HG02938 (cell line): ENCODE measurements around the gene CTXN3.
"Not testable (repeated sequence)": the region's sequence is repeated elsewhere in the genome, so short reads cannot be mapped to it uniquely, and the experiment has no call there.

Source experiments
- ATAC-seq: cut with Tn5 transposase; IDR thresholded peaks from one replicate; pipeline ENCODE4 v1.9.1; 2021; ENCODE audit warnings: mild to moderate bottlenecking, moderate library complexity; ENCODE audit not compliant: unreplicated experiment

Gene CTXN3

DNA sequence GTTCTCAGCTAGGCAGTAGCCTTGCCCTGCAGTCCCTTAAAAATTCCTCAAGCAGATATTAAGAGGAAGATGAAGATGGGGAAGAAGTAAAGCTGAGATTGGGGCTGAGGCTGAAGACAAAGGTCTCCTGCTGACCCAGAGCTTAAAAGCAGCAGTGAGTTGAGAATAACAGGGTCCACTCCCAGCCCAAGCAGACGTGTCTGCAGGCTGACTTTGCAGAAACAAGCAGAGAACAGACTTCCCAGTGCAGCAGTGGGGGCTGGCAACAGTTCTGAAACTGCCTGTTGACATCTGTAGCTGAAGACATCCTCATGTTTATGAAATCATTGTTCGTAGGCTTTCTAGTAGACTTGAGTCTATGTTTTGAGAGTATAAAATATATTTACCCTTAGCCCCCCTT is 1.1 kb downstream of the CTXN3 start:
- no peak for ATAC-seq

DNA sequence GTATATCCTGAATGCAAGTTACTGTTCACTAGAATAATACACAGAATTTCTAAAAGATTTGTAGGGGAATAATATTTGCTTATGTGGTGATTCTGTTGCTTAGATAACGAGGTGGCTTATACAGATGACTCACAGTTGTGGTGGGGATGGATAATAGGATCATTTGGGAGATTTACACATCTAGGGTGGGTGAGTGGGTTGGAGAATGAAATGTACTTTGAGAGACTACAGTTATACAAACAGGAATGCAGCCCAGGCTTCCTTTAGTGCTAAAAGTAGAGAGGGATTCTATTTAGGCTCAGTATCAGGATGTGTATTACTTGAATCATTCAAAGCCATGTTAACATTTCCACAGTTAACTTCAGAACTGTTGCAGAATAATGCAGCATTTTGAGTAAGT is 1.8 kb downstream of the CTXN3 start:
- ATAC-seq, result no peak

DNA sequence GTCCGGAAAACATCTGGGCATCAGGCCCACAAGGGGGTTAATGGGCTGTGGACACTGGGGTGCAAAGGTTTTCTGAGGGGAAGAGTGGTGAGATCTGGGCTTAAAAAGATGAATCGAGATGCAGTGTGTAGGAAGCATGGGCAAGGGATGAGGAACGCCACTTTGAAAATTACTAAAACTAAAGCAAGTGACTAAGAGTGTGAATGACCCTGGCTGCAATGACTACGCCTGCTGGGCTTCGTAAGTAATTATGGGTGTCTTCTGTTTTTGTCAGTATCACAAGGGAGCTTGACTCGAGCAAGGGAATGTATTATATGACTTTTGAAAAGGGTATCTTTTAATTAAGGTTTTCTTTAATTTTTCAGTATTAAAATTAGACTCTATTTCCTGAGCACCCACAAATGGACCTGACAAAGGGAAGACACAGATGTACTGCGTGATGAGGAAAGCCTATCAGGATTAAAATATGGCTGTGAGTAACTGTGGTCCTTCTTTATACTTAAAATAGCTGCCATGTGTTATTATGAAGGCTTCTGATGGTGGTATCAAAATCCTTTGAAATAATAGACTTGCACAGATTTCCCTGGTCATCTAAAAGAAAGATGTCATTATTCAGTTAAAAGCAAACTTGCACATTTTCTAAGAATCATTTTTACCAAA is 4.2 kb downstream of the CTXN3 start:
- ATAC-seq, result peak; percentile 70

DNA sequence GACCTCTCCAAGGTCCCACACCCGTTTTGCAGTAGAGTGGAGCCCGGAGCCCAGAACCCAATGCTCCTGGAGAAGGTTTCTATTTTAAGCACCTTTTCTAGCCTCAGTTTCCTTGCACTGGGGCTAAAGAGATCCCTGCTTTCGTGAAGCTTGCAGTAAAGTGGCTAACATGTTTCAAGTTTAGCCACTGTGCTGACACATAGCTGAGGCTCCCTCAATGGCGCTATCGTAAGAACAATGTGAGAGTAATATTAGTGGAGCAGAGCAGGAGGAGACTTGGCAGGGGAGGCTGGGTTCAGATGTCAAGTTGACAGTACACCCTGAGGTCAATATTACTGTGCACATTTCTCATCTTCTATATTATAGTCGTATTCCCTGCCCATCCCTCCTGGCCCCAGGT is 7.9 kb downstream of the CTXN3 start:
- no peak for ATAC-seq

DNA sequence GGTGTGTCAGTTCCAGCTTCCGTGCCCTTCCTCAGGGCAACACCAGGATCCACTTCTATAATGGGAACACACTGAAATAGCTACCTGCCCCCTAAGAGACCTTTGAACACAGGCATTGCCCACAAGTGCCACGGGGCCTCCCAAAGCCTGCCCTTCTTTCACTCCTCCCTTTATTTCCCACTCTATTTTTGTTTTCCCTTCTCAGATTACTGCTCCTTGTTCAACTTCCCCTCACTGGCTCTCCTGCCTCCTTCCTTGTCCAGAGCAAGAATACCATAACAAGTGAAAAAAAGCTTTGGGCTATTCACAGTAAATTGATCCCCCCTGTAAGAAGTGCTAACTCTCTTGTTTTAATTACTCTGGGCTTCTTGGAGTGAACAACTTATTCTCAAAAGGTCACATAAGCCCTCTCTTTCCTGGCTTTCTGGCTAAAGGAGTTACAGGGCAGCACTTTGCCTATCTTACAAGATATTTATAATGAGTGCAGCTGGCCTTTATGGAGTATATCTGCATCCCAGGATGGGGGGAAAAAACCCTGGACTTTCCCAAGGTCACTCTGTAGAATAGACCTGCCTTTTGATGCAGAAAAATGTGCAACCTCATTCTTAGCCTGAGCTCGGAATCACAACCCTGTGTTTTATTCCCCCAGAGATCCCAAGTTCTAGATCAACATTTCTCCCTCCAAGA is 11.3 kb downstream of the CTXN3 start:
- ATAC-seq, result no peak

DNA sequence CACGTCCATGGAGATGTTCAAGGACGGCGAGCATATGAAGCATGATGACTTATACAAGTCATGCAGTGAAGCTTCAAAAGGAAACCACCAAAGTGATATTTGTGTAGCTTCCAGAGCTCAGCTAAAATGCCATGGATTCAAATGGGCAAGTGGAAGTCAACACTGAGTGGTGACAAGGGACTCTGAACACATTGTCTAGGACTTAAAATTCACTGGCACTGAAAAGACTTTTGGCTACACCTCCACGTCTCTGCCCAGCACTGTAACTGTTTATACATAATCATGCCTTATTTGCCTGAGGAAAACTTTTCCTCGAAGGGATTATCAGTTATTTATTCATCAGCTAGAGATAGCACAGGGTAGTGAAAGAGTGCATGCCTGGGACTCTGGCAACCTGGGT is 15.2 kb downstream of the CTXN3 start:
- ATAC-seq, result no peak

DNA sequence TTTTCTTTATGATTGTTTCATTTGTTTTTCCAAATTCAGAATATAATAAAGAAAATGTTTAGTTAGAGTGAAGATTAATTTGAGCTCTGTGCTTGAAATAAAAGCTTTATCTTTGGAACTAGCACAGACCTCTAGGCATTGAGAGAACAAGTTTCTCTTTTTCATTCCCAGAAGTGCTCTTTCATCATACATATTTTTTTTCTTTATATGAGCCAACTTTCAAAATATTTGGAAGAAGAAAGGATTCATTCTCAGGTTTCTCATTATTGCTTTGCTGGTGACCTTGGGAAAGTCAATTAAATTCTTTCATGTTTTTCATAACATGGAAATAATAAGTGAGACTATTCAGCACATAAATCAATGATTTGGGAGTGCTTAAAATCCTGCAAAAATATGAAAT is 16.8 kb downstream of the CTXN3 start:
- no peak for ATAC-seq

DNA sequence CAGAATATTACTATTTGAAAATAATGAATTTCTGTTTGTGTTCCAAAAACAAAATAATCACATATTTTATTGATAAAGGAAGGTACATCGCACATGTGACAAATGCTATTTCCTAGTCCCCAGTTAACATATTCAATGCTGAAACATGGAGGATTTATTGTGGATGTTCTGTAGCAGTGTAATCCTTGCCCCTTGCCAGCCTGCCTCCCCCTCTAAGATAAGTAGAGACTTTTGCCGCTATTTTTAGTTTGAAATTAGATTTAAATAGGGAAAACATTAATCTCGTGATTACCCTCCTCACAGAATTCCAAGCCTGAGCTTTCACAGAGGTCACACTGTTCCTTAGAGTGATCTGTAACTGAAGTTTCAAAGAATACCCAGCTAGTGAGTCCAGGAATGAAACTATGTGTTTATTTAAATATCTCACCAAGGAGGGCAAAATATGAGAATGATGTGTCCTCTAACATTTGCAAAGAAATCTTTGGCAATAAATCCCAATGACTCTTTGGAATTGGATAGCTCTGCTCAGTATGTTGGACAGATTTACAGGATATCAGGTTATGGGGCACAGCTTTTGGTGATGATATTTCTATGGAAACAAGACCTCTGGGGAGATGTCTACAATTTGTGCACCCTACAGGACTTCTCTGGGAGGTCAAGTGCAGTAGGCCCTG is 17.3 kb downstream of the CTXN3 start:
- no peak for ATAC-seq

DNA sequence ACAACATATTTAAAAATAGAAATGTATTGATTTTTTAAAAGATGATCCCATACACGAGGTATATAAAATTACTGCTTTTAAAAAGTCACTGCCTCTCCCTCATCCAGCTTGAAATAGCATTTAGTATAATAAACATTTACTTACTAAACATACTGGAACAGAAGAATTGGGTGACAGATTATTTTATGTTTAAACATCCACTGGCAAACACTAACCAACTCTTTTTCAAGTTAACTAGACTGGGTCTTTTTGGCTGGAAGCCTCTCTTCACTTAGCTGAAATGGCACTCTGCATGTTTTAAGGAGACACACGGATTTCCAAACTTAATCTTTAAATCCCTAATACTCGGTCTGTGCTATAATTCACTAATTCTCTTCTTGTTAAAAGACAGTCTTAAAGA is 19.0 kb downstream of the CTXN3 start:
- no peak for ATAC-seq

DNA sequence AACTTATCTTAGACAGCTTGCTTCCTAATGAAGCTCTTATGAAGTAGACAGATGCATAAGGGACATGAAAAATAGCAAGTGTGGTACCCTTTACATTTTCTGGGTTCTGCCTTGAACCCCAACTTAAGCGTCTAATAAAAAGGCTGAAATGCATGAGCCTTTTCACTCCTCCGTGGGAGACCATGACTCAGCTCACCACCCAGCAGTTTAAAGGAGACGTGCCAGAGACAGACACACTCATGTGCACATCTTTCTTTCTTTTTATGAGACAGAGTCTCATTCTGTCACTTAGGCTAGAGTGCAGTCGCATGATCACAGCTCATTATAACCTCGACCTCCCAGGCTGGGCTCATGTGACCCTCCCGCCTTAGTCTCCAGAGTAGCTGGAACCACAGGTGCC is 22.3 kb downstream of the CTXN3 start:
- no peak for ATAC-seq

DNA sequence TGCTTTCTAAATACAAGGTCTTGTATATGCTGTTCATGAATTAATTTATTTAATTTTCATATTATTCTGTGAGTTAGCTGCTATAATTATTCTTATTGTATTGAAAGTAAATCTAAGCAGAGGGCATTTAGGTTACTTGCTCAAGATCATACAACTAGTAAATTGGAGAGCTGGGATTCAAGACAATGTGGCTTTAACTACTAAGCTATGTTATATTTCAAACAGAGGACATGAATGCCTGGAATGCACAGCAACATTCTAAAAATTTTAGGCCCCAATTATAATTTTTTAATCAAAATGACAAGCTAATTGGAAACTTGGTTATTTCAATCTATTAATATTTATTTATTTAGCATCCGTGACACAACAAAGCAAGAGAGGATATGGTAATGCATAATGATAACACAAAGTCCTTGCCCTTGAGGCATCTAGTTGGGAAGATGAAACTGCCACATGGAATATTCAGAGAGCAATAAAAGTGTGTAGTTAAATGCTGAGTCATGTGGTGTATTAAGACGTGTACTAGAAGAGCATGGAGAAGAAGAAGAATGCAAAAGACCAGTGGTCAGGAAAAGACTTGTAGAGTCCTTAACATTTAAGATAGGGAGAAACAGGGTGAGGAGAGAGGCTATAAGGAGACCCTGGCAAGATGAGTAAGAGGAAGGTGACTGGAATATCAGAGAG is 24.4 kb downstream of the CTXN3 start:
- no peak for ATAC-seq

DNA sequence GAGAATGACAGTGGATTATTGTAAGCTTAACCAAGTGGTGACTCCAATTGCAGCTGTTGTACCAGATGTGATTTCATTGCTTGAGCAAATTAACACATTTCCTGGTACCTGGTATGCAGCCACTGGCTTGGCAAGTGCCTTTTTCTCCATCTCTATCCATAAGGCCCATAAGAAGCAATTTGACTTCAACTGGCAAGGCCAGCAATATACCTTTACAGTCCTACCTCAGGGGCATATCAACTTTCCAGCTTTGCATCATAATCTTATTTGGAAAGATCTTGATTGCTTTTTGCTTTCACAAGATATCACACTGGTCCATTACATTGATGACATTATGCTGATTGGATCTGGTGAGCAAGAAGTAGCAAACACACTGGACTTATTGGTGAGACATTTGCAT is 28.1 kb downstream of the CTXN3 start:
- not testable (repeated sequence) for ATAC-seq

DNA sequence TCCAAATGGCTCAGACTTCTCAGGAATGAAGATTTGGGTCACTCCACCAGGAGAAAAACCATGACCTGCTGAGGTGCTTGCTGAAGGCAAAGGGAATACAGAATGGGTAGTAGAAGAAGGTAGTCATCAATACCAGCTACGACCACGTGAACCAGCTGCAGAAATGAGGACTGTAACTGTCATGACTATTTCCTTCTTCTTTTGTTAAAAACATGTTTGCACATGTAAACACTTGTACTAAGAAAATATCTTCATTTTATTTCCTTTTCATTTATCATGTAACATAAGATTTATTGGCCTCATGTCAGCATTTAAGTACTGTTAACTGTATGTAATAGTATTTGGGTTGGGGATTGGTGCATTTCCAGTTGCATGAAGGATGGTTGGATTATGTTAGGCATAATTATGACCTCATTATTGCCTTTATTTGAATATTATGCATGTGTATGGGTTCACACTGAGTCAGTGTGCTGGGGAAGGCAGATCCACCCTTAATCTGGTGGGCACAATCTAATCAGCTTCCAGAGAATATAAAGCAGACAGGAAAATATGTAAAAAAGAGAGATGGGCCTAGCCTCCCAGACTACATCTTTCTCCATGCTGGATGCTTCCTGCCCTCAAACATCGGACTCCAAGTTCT is 30.9 kb downstream of the CTXN3 start:
- not testable (repeated sequence) for ATAC-seq

DNA sequence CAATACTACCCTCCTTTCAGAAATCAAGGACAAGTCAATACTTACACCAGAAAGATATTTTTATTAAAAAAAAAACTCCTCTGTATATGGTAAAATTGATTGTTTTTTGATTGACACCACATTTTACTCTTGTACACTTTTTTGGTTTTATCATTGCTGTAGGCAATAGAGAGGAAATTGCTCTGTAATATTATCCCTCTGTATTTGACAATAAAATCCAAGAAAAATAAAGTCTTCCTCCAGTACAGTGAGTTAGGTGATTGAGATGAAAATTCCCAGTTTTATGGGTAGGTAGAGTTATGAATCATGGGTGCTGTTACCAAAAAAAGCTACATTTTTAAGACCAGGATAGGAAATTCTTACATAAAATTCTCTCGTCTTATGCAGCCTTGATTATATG is 31.7 kb downstream of the CTXN3 start:
- ATAC-seq, result no peak

DNA sequence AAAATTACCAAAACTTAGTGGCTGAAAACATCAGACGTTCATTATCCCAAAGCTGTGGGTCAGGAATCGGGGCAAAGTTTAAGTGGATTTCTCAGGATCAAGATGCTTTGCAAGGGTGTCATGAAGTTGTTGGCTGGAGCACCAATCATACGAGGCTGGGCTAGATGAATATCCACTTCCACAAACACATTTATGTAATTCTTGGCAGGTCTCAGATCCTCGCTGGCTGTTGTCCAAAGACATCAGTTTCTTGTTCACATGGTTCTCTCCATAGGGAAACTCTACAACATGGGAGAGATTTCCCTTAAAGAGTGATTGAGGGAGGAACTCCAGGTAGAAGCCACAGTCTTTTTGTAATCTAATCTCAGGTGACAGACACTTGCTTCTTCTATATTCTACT is 34.1 kb downstream of the CTXN3 start:
- no peak for ATAC-seq

DNA sequence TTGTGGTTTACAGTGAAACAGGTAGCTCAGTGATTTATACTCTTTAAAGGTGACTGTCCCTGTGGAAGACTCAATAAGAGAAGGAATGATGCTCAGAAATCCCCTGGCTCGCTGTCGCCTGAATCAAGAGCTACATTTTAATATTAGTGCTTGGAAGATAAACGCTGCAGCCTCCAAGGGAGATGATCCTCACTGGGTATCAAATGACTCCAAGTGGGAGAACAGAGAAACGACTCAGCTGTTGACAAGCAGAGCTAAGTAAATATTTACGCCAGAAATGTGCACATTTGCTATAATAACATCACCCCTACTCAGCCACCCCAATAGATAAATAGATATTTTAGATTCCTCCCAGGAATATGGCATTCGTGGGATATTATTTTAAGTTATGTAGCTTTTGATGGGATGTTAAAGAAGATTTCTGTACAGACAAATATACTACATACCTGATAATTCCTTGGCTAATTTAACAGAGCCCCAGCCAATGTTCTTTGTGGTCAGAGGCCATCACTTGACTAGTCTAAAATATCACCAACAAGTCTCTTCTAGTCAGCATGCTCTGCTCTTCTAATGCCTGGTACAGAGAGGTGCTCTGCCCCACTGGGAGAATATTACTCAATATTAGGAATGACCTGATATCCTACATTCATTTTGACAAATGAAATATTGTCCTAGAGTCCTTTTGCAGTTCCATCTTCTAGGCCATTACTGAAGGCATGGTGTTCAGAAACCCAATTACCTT is 36.0 kb downstream of the CTXN3 start:
- ATAC-seq, result no peak

DNA sequence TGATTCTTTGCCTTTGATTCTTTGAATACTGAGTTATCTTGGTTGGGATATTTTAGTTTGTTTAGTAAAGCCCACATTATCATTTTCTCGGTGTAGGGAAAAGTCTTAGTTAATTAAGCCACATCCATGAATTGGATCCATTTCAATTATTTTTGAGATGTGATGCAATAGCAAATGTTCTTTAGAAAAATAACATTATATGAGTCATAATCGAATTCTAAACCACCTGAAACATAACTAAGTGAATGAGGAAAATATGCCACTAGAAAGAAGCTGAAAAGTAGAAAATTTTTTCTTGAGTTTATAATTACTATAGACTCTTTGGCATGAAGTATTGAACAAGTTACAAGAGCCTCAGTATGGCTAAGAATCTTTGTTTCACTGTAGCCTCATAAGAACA is 36.8 kb downstream of the CTXN3 start:
- ATAC-seq, result no peak

DNA sequence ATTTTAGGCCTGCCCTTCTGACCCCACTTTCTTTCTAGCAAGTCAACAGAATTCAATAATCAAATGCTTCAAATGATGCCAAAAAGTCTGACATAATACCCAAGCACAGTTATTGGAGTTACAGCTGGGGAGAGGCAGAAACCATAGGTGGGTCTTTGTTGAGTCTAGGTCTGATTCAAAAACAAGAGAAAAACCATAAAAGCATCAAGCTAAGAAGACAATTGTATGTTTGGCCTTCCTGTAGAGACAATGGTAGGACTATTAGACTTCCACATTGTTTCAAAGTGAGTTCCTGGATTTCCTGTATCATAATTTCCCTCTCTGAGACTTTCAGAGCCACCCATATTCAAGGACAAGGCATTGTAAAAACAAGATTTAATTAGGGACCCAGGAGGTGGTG is 37.5 kb downstream of the CTXN3 start:
- ATAC-seq, result no peak

DNA sequence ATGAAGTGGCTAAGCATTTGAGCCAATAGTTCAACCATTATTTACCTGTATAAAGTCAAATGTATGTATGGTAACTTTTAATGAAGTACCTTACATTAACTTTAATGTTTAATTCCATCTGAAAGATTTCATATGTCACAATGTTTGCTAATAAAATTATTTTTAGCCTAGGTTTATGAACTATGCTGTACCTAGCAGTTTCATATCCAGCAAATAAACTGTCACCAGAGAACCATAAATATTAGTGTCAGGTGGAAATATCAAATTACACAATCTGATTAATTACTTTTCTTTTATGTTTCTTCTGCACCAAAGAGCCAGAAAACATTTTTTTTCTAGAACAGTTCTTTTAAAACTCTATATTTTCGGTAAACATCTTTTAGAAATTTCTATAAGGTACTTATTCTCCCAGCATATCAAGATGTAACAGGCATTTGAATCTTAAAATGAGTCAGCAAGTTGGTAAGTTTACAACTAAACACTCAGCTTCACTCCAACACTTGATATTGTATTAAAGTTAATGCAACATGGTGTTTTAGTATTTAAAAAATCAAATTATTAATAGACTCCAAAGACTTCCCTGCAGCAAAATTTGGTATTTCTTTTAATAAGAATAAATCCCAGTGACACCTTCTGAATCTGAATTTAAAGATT is 45.8 kb downstream of the CTXN3 start:
- no peak for ATAC-seq

DNA sequence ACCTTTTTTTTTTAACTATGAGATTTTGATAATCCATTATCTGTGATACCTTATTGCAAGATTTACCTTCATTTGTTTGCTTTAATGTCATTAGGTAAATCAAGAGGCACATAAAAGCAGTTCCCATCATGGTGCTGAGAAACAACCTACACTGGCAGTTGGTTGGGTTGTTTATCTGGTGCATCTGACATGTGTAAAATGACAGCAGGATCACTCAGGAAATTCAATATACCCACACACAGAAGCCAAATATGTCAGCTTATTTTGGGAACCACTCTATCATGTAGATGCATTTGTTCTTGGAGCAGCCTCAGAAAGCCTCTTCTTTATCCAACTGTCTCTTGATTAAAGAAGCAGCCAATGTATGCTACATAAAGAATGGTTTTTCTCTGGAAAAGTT is 46.5 kb downstream of the CTXN3 start:
- no peak for ATAC-seq
